ENCODE measurements around the gene NHEJ1. TPM values are rescaled to one million over a fixed set of nuclear protein-coding genes. Genes with fewer than 3 reads are reported as not detected.

Gene NHEJ1
- total and polyA plus RNA-seq, 2 of the 13 experiments (the other 11 are each of a cell fraction or from before 2014, with no cell fraction given): 30.0 to 30.7 TPM

- TF ChIP-seq ZNF737 (CRISPR knock-in tag; IDR thresholded peaks at IDR 0.05; ENCODE audit: borderline replicate concordance): no peak
- TF ChIP-seq ZNF225 (CRISPR knock-in tag; IDR thresholded peaks at IDR 0.05): no peak
- peak; percentile 29; the same call in 1 of the 2 replicates for TF ChIP-seq ZBTB44 (CRISPR knock-in tag; IDR thresholded peaks at IDR 0.05)
- TF ChIP-seq NFKB2 (CRISPR knock-in tag; IDR thresholded peaks at IDR 0.05; ENCODE audit: borderline replicate concordance): peak; percentile 76; the same call in 1 of the 2 replicates
- TF ChIP-seq MYC (CRISPR knock-in tag; IDR thresholded peaks at IDR 0.05; ENCODE audit: borderline replicate concordance): peak; percentile 70
- no peak for TF ChIP-seq ZNF382 (CRISPR knock-in tag; IDR thresholded peaks at IDR 0.05; ENCODE audit: borderline replicate concordance)
- TF ChIP-seq TCF7 (IDR thresholded peaks at IDR 0.05; ENCODE audit: low read depth): no peak
- TF ChIP-seq MLLT10 (CRISPR knock-in tag; IDR thresholded peaks at IDR 0.05): no peak
- peak; percentile 50; the same call in 1 of the 2 replicates for TF ChIP-seq ZNF362 (CRISPR knock-in tag; IDR thresholded peaks at IDR 0.05; ENCODE audit: borderline replicate concordance)
- peak; percentile 90; the same call in 1 of the 2 replicates for TF ChIP-seq ZNF383 (CRISPR knock-in tag; IDR thresholded peaks at IDR 0.05; ENCODE audit: borderline replicate concordance)
- TF ChIP-seq PTBP1 (IDR thresholded peaks at IDR 0.05; ENCODE audit: low read depth, low read length, poor library complexity, severe bottlenecking): no peak
- TF ChIP-seq HIC2 (CRISPR knock-in tag; IDR thresholded peaks at IDR 0.05; ENCODE audit: low read depth): peak; percentile 85
- TF ChIP-seq RBM22 (optimal IDR thresholded peaks at IDR 0.05; ENCODE audit: low read length): peak; percentile 76
- peak in 1 of 2 experiments; percentile 82; a peak in 2 of 4 replicates for TF ChIP-seq POLR2A (IDR thresholded peaks at IDR 0.05; ENCODE audit: insufficient read depth in 1 of 2, low read depth in 2 of 2, low read length in 2 of 2)
- peak; percentile 80; the same call in 1 of the 2 replicates for TF ChIP-seq CCDC6 (CRISPR knock-in tag; IDR thresholded peaks at IDR 0.05)
- TF ChIP-seq ZFP41 (CRISPR knock-in tag; IDR thresholded peaks at IDR 0.05; ENCODE audit: borderline replicate concordance): peak; percentile 26; the same call in 1 of the 2 replicates
- peak; percentile 54; the same call in 1 of the 2 replicates for TF ChIP-seq ZMAT3 (CRISPR knock-in tag; conservative IDR thresholded peaks at IDR 0.05)
- 0 out of 2 replicates have a peak, but pooled peaks have one; percentile 42 for TF ChIP-seq ZNF513 (CRISPR knock-in tag; conservative IDR thresholded peaks at IDR 0.05)
- no peak for TF ChIP-seq HES4 (CRISPR knock-in tag; IDR thresholded peaks at IDR 0.05; ENCODE audit: borderline replicate concordance)
- TF ChIP-seq FOXA1 (IDR thresholded peaks at IDR 0.05): no peak
- TF ChIP-seq FOXA1 (CRISPR knock-in tag; IDR thresholded peaks at IDR 0.05): peak; percentile 92
- no peak for TF ChIP-seq ZNF496 (CRISPR knock-in tag; IDR thresholded peaks at IDR 0.05; ENCODE audit: insufficient replicate concordance)
- peak; percentile 78 for TF ChIP-seq AKAP8 (CRISPR knock-in tag; IDR thresholded peaks at IDR 0.05)
- TF ChIP-seq TBX2 (CRISPR knock-in tag; IDR thresholded peaks at IDR 0.05; ENCODE audit: borderline replicate concordance): peak; percentile 66
Observed at GRCh38 chr2:219177552-219178376, 17.1 kb upstream of the NHEJ1 start, which contains the start of gene RETREG2 (continued).

Measured in HepG2 (cell line).